ENCODE data around the gene CNTNAP3B.
"Not testable (repeated sequence)": the region's sequence is repeated elsewhere in the genome, so short reads cannot be mapped to it uniquely, and the experiment has no call there.

The CNTNAP3B gene

GRCh38 chr9:42014317-42014716, 114.9 kb downstream of the CNTNAP3B start:
- not testable (repeated sequence) for DNase-seq (ENCODE audit: low read depth); H3K4me3 ChIP-seq (ENCODE audit: low read length)

DNA sequence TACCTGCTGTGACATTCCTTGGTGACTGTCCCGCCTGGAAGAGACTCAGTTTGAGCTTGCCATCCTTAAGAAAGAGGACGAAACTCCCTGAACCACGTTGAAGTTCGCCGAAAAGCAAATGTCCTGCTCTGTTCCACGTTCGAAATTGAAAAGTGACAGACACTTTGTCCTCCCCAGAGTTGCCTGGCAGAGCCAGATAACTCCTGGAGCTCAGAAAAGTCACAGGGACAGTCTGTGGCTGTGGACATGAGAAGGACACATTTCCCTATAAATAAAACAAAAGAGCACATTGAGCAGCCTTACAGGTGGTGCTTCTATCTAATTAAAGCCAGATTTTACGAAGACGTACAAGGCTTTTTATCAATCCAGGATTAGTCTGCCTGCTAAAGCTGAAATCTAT, 137.6 kb downstream of the CNTNAP3B start:
- H3K4me3 ChIP-seq (ENCODE audit: low read length); DNase-seq (ENCODE audit: low read depth): not testable (repeated sequence)

DNA sequence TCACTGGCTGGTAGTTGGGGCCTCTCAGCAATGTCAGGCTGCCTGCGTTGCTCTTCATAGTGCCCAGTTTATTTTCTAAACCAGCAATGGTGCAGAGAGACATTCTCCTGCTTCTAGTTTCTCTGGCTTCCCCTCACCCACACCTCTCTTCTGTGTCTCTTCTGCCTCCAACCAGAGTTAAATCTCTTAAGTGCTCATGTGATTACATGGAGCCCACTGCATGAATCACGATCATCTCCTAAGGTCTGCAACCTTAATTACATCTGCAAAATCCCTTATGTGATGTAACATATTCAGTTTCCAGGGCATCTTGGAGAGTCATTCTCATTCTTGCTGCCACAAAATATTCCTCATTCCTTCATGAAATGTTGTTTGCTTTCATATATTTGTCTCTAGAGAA, 149.0 kb downstream of the CNTNAP3B start:
- not testable (repeated sequence) for DNase-seq (ENCODE audit: low read depth)

GRCh38 chr9:41977965-41978600, 151.1 kb downstream of the CNTNAP3B start:
- DNase-seq (ENCODE audit: low read depth); H3K4me3 ChIP-seq (ENCODE audit: low read length): not testable (repeated sequence)

More for the DNA sequence above, 149.0 kb downstream of the CNTNAP3B start:
- H3K4me3 ChIP-seq (ENCODE audit: low read length): not testable (repeated sequence)

- H3K4me3 ChIP-seq (ENCODE audit: low read length); DNase-seq (ENCODE audit: low read depth): not testable (repeated sequence)
Measured at GRCh38 chr9:41974906-41975305, 154.3 kb downstream of the CNTNAP3B start.

- DNase-seq (ENCODE audit: low read depth); H3K4me3 ChIP-seq (ENCODE audit: low read length): not testable (repeated sequence)
Measured at GRCh38 chr9:41953007-41953406, 176.2 kb downstream of the CNTNAP3B start.

- not testable (repeated sequence) for H3K4me3 ChIP-seq (ENCODE audit: low read length); DNase-seq (ENCODE audit: low read depth)
Measured at GRCh38 chr9:41941738-41942137, 187.5 kb downstream of the CNTNAP3B start.

GRCh38 chr9:41938143-41938542, 191.1 kb downstream of the CNTNAP3B start:
- not testable (repeated sequence) for H3K4me3 ChIP-seq (ENCODE audit: low read length); DNase-seq (ENCODE audit: low read depth)

DNA sequence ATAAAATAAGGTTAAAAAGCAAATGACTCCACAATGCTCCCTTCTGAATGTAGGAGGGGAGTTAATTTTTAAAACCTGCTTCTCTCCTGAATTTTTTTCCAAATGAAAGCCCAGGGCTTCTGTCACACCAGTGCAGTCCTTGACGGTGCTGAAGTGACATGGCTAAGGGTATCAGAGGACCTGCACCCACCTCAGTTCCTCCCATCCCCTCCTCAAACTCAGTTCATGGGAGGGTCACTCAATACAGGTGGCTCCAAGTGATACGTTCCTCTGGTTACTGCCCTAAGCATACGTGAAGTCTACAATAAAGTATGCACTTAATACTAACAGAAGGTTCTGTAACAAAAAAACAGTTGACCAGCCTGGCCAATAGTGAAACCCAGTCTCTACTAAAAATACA, 193.5 kb downstream of the CNTNAP3B start:
- DNase-seq (ENCODE audit: low read depth): not testable (repeated sequence)

DNA sequence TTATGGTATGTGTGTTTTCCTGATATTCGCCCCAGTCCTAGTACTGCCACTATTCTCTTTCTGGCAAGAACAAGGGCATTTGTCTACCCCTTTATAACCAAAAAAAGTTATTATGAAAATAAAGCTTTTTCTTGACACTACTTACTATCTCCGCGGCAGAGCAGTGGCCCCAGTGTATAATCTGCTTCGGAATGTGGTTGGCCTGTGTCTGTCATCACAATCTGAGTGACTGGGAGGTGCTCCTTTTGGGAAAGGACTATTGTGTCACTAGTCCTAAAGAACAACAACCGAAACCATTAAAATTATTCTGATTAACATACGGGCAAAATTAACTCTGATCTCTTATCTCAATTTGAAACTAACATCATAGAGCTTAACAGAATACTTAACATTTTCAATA, 200.1 kb downstream of the CNTNAP3B start:
- DNase-seq (ENCODE audit: low read depth); H3K4me3 ChIP-seq (ENCODE audit: low read length): not testable (repeated sequence)

More for the DNA sequence above, 193.5 kb downstream of the CNTNAP3B start:
- H3K4me3 ChIP-seq (ENCODE audit: low read length): not testable (repeated sequence)

- DNase-seq (ENCODE audit: low read depth); H3K4me3 ChIP-seq (ENCODE audit: low read length): not testable (repeated sequence)
Measured at GRCh38 chr9:41917374-41917773, 211.9 kb downstream of the CNTNAP3B start.

- H3K4me3 ChIP-seq (ENCODE audit: low read length); DNase-seq (ENCODE audit: low read depth): not testable (repeated sequence)
Measured at GRCh38 chr9:41905488-41905887, 223.7 kb downstream of the CNTNAP3B start.

DNA sequence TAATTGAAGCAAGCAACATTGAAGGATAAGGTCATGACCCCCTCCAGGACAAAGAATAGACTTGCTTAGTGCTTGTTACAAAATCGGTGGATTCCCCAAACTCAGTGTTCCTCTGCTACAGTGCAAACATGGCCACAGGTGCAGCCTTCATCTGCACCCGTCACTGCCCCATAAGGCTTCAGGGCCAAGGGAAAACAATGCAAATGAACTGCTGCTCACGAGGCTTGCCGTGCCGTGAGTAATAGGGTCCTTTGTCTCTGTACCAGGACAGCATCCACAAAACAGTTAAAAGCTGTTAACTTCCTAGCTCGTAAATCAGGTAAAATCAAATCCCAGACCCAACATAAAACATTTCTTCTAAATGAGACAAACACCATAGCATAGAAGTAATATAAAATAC, 226.5 kb downstream of the CNTNAP3B start:
- not testable (repeated sequence) for DNase-seq (ENCODE audit: low read depth); H3K4me3 ChIP-seq (ENCODE audit: low read length)

DNA sequence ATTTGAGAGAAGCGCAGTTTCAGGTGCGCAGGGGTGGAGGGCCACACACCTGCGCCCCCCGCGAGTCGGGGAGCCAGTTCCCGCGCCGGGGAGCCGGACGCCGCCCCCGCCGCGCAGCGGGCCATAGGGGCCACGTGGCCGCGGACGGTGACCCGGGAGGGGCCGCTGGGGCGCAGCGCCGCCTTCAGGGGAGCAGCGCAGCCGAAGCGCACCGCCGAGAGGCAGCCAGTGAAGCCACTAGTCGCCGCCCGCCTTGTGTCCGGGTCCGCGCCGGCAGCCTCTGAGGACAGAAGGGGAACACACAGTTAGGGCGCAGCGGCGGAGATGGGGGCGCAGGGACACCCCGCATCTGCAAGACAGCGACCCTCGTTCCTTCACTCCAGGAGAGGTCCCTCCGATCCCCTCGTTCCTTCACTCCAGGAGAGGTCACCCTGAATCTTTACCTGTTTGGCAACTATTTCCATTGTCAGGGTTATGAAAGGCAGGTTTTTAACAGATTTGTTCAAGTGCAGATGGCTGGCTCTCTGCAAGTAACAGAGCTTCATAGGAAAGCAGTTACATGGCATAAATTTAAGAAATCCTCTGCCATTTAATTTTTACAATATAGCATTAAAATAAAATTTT, 230.4 kb downstream of the CNTNAP3B start:
- not testable (repeated sequence) for DNase-seq (ENCODE audit: low read depth); H3K4me3 ChIP-seq (ENCODE audit: low read length)

DNA sequence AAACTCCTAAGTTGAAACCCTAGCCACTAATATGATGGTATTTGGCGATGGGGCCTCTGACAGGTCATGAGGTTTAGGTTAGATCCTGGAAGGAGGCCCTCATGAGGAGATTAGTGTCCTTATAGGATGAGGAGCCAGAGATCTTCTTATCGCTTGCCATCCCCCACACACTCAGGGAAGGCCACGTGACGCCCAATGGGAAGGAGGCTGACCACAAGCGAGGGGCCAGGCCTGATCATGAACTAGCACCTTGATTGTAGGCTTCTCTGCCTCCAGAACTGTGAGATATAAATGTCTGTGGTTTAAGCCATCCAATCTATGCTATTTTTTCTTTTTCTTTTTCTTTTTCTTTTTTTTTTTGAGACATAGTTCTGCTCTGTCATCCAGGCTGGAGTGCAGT, 254.7 kb downstream of the CNTNAP3B start:
- DNase-seq (ENCODE audit: low read depth); H3K4me3 ChIP-seq (ENCODE audit: low read length): not testable (repeated sequence)

GRCh38 chr9:41855422-41855821, 273.8 kb downstream of the CNTNAP3B start:
- not testable (repeated sequence) for H3K4me3 ChIP-seq (ENCODE audit: low read length); DNase-seq (ENCODE audit: low read depth)

GRCh38 chr9:41851848-41852740, 277.1 kb downstream of the CNTNAP3B start:
- not testable (repeated sequence) for DNase-seq (ENCODE audit: low read depth); H3K4me3 ChIP-seq (ENCODE audit: low read length)

GRCh38 chr9:41847829-41848228, 281.4 kb downstream of the CNTNAP3B start:
- not testable (repeated sequence) for DNase-seq (ENCODE audit: low read depth); H3K4me3 ChIP-seq (ENCODE audit: low read length)

Measured in epithelial cell of esophagus (primary cell).